Measurements from ENCODE around the gene TMEM178A. TPM values are rescaled to one million over a fixed set of nuclear protein-coding genes. Genes with fewer than 3 reads are reported as not detected.
"Not testable (repeated sequence)": the region's sequence is repeated elsewhere in the genome, so short reads cannot be mapped to it uniquely, and the experiment has no call there.

TMEM178A gene
- total RNA-seq, 1 donor from 2014 or later = 2.6 TPM

DNA sequence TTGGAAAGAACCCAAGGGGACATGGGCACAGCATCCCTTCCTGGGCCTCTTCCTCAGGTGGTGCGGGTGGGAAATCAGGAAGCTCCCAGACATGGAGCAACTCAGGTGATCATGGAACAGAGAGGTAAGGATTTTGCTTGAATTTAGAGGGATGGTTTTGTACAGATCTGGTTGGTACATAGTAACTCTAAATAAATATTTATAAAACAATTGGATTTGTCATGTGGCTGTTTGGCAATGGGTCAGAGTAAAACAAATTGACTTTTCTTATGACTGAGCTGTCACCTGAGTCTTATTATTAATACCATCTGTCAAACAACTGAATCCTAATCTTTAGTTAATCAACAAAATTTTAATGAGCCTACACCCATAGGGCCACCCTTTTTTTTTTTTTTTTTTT lies 19.4 kb upstream of the TMEM178A start:
- intact Hi-C loops (cut with DNase I) = no loop called here
- DNase-seq (ENCODE audit: low spot score) = no peak

DNA sequence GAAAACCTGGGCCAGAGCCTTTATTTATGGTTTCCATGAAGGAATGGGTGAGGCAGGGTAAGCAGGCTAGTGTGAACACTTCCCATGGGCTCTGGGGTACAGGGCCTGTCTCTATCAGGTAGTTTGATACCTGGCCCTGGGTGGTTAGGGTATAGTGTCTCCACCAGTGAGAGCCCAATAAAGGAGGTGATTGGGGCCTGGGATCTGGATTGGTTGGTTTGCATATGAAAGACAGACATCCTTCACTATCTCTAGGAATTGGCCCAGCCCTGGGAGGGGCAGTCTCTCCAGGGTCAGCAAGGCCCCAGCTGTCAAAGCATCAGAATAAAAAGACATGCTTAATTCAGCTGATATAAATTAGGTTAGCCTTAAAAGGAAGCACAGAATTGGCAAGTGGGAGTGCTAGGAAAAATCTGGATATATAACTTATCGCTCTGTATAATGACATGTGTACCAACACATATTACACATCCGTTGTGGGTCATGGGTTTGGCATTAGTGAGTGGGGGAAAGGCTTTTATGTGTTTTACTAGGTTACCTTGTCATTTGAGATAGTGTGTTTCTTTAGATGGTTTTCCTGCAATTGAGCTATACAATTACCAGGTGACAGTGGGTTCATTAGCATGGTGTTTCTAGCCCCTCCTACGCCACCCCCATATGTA lies 18.5 kb upstream of the TMEM178A start:
- intact Hi-C loops (cut with DNase I) = no loop called here
- no peak for DNase-seq (ENCODE audit: low spot score)

GRCh38 chr2:39648580-39648979 lies 17.1 kb upstream of the TMEM178A start:
- intact Hi-C loops (cut with DNase I) = no loop called here
- no peak for DNase-seq (ENCODE audit: low spot score)

GRCh38 chr2:39649511-39649910 lies 16.2 kb upstream of the TMEM178A start:
- no peak for DNase-seq (ENCODE audit: low spot score)
- intact Hi-C loops (cut with DNase I) = no loop called here

GRCh38 chr2:39650468-39650867 lies 15.2 kb upstream of the TMEM178A start:
- DNase-seq (ENCODE audit: low spot score) = no peak
- intact Hi-C loops (cut with DNase I) = no loop called here

GRCh38 chr2:39656215-39656614 lies 9.5 kb upstream of the TMEM178A start:
- DNase-seq (ENCODE audit: low spot score); intact Hi-C loops (cut with DNase I): not testable (repeated sequence)

DNA sequence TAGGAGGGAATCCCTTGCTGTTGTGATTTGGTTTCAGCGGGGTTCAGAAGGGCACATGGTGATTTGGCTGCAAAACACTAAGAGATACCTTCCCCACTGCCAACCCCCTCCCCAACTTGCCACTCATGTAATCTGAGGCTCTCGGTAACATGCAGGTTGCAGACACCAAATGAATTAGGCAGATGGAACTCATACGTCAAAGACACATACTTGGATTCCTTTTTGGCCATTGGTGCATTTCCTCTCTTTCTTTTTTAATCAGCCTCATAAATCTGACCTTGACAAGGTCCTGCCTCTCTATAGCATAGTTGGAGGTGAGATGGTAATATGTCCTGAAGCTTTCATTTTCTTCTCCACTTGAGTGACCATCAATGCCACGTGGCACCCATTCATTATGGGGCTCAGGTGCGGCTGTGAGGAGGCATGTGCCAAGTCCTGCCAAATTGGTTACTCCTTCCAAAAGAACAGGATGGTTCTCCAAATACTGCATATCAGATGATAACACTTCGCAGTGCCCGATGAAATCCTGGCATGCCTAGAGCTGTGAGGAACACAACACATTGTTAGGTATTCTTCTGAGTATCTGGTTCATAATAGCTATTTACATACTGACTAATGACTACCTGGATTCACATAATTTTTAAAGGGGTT lies 8.3 kb upstream of the TMEM178A start:
- DNase-seq (ENCODE audit: low spot score) = no peak
- intact Hi-C loops (cut with DNase I) = no loop called here

DNA sequence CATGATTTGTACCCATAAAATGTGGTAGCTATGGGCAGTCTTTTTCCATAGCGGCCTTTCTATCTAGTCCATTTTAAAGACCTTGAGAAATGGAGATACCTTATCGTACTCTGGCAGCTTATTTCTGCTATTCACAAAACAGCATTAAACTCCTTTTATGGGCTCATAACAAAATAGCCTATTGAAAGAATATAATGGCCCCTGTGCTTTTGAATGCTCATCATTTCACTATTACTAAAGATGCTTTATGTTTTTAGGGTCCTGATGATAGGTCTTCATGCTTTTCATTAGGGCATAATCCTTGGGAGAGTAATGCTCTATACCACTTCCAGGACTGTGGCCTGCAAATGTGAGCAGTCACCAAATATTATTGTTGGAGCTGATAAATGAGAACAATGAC lies 7.3 kb upstream of the TMEM178A start:
- intact Hi-C loops (cut with DNase I) = no loop called here
- DNase-seq (ENCODE audit: low spot score) = no peak

DNA sequence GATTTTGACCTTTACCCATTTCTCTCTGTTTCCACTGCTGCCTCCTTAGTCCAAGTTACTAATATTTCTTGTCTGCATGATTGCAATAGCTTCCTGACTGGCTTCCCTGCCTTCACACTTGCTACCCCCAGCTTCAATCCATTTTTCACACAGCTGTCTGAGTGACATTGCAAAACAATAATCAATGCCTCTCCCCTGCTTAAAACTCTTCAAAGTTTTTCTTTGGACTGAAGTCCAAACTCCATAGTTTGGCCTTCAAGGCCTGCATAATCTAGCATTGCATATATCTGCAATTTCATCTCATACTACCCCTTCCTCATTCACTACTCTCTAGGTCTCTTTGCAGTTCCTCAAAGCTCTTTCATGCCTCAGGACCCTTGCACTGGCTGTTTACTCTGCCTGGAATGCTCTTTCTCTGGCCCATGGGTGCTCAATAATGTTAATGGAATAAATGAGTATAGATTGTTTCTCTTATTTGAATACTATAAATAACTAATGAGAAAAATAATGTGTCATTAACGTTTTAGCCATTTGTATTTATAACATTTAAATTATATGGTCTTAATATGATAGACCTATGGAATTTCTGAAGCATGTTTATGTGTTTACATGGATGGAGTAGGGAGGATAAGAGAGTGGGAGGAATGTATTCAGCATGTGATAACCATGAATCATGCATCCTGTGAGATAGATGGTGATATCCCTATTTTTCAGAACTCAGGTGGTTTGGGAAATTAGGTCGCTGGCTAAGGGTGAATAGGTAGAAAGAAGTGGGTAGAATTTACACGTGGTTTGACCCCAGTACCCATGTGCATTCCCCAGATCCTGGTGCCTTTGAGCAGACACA lies 5.7 kb upstream of the TMEM178A start:
- no peak for DNase-seq (ENCODE audit: low spot score)
- intact Hi-C loops (cut with DNase I) = no loop called here

DNA sequence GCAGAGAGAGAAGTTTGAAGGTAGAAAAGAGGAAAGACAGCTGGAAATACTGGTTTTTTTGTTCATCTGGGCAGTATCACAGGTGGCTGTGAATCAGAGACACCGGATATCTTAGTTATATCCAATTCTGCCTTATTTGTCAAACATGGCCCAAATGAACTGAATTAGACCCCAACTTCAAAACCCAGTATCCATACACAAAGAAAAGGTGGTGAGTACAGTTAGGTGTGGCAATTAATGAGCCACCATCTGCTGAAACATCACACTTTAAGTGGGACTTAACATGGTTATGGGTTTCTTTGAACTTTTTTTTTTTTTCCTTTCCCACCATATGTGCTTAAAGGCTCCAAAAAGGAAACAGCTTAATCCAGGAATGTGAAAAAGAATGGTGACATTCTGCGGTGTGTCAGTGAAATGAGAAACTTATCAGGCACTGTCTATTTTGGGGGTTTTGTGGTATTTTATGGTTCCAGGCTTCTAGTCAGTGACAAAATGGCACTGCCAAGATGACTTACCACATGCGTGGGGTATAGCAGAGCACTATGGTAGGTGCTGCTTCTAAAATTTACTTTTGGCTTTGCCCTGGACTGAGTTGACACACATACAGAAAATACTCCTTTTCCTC lies 5.0 kb upstream of the TMEM178A start:
- intact Hi-C loops (cut with DNase I) = no loop called here
- no peak for DNase-seq (ENCODE audit: low spot score)

GRCh38 chr2:39661826-39662225 lies 3.9 kb upstream of the TMEM178A start:
- no peak for DNase-seq (ENCODE audit: low spot score)
- intact Hi-C loops (cut with DNase I) = no loop called here

DNA sequence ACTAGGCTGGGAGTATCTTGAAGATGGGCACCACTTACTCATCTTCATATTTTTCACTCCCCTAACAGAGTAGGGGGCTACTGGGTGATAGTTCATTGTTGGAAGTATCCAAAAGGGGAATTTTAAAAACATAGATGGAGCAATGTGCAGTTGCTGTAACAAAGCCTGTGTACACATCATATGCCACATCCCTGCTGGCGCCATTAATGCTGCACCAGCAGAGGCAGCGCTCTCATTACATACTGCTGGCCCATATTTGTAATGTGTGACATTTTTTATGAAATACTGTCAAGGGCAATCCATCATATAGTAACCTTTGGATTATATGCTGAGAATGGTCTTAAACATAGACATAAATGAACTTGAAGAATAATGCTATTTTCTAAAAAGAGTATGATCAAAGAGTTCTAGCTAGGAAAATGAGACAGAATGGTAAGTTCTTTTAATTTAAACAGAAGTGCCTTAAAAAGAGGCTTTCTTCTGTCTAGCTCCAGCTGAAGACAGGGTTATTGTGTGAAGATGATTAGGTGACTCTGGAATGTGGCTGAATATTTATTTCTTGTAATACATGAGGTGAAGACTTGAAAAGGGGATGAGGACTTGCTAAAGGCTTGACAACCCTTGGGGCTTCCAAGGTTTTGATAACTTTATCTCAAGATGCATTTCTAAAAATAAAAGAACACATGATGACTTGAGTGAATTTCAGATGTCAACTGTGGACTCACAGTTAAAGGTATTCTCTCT lies 2.4 kb upstream of the TMEM178A start:
- DNase-seq (ENCODE audit: low spot score) = no peak
- intact Hi-C loops (cut with DNase I) = no loop called here

- intact Hi-C loops (cut with DNase I) = no loop called here
Observed at GRCh38 chr2:39664232-39664887, 1.4 kb upstream of the TMEM178A start.

DNA sequence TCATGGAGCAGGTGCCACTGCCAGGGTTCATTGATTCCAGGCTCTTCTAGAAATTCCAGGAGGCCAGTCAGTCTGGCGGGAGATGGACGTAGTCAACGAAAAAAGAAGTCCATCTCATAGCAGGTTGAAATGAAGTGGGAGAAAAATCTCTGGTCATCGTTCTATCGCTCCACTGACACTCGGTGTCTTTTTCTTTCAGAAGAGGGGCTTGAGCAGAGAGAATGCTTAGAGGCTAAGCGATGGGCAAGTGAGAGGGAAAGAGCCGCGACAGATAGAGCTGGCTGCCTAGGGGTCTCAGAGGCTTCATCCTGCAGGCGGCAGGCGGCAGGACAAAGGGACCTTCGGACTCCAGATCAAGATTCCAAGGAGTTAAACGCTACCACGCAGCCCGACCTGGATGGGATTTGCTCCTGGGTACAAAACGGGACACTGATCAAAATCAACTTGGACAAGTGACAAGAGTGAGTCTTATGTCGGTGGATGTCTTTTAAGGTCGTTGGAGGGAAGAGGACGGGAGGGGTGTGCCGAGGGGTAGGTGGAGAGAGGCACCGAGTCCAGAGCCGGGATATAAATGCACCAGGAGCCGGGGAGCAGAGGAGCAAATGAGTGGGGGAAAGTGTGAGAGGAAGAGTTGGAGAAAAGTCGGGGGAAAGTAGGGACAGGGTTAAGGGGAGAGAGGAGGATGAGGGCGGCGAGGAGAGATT lies 677 bp upstream of the TMEM178A start:
- no peak for DNase-seq (ENCODE audit: low spot score)
- intact Hi-C loops (cut with DNase I) = no loop called here

More at GRCh38 chr2:39664232-39664887, 1.4 kb upstream of the TMEM178A start:
- DNase-seq (ENCODE audit: low spot score) = no peak

DNA sequence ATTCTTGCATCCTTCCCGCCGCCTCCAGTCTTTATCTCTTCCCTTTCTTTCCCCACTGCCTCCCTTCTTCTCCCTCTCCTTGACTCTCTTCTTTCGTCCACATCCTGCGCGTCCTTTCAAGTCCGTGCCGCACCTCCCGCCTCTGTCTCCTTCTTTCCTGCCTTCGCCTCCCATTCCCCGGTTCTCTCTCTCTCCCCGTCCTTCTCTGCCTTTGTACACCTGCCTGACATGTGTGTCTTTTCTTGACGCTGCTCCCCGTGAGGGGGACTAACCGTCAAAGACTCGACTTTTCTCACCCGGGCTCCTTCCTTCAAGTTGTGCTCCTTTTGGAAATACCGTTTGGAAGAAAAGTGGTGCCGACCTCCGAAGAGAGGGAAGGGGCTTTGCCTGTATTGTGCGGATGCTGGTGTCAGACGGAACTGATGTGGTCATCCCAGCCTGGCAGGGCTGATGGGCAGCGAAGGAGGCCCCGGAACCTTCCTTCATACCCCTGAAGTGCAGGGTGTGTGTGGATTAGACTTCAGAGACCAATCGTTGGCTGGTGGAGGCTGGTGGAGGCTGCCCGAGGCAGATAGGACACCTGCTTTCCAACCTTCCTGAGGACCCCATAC lies 879 bp downstream of the TMEM178A start:
- DNase-seq (ENCODE audit: low spot score) = no peak
- intact Hi-C loops (cut with DNase I) = no loop called here

DNA sequence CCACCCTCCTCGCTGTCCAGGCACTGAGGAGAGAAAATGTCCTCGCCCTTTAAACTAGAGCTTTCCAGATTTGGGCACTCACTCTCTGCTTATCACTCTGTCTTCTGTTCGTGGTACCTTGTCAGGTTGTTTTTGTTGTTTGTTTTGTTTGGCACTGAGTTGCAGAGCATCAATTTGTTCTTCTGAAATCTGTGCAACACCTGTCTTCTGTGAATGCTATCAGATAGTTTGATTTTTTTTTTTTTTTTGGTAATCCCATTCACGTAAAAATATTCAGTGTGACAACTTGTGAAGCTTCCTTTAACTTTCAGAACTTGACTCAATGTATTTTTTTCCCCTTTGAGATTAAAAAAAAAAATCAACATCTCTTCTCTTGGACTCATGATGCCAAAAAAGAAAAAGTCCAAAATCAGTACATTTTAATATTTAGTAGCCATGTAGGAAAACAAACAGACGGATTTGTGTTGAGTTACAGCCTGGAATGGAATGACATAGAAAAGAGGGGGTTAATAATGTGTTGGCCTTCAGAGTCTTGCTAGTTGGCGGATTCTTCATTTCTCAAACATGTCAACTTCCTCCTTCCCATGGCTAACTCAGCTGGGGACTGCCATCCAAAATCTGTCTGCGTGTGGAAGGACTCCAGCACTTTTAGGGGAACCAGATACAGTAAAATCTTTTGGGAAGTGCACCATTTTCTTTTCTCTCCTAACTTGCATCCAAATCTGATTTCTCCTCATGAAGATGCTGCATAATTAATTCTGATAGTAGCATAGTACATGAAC lies 1.6 kb downstream of the TMEM178A start:
- no peak for DNase-seq (ENCODE audit: low spot score)
- intact Hi-C loops (cut with DNase I) = no loop called here

GRCh38 chr2:39667886-39668276 lies 2.2 kb downstream of the TMEM178A start:
- intact Hi-C loops (cut with DNase I) = no loop called here
- DNase-seq (ENCODE audit: low spot score) = no peak
